SU-DHL-6 (cell line): ENCODE data around the gene OAS1.

Experiments
- H2AFZ ChIP-seq: fragments of 200-600 bp; sonication (generic); 2 replicates; pipeline ENCODE4 v1.6.1; 2014; ENCODE audit warnings: low read depth, mild to moderate bottlenecking, moderate library complexity, mixed read lengths, antibody characterized with exemption, low read length; ENCODE audit not compliant: severe bottlenecking
- H3F3A ChIP-seq: fragments of 200-600 bp; shearing (Covaris generic); 2 replicates; pipeline ENCODE4 v1.6.0; 2016; ENCODE audit warnings: antibody characterized with exemption, mild to moderate bottlenecking; ENCODE audit not compliant: insufficient read depth
- H3K27ac ChIP-seq: fragments of 200-600 bp; sonication (generic); 2 replicates; pipeline ENCODE4 v1.5.1; 2016; ENCODE audit warnings: low read depth, mild to moderate bottlenecking, low read length, moderate library complexity, mixed read lengths
- H3K27me3 ChIP-seq: fragments of 200-600 bp; sonication (generic), shearing (Covaris generic); 2 replicates; pipeline ENCODE4 v1.6.0; 2014; ENCODE audit warnings: mild to moderate bottlenecking, low read length
- H3K36me3 ChIP-seq: fragments of 200-600 bp; sonication (generic); 2 replicates; pipeline ENCODE4 v1.6.1; 2014; ENCODE audit warnings: mild to moderate bottlenecking, low read length, mixed read lengths
- H3K4me2 ChIP-seq: fragments of 300-600, 200-600 bp; shearing (Covaris generic), sonication (generic); 2 replicates; pipeline ENCODE4 v1.6.0; 2014; ENCODE audit warnings: low read length, low read depth, mild to moderate bottlenecking; ENCODE audit not compliant: poor library complexity, severe bottlenecking
- H3K4me3 ChIP-seq: fragments of 200-600 bp; sonication (generic); 2 replicates; pipeline ENCODE4 v1.5.1; 2014; ENCODE audit warnings: antibody characterized with exemption, low read length, mild to moderate bottlenecking, mixed read lengths; ENCODE audit not compliant: insufficient read depth, poor library complexity, severe bottlenecking
- H3K79me2 ChIP-seq: fragments of 200-600 bp; sonication (generic); 2 replicates; pipeline ENCODE4 v1.6.1; 2014; ENCODE audit warnings: mild to moderate bottlenecking, low read length, moderate library complexity; ENCODE audit not compliant: insufficient read depth
- H3K9ac ChIP-seq: fragments of 200-600 bp; sonication (generic); 2 replicates; pipeline ENCODE4 v1.7.0; 2014; ENCODE audit warnings: mild to moderate bottlenecking, low read length
- H3K9me2 ChIP-seq: fragments of 200-600 bp; sonication (generic); replicated peaks from 2 replicates; pipeline ENCODE4 v1.6.1; 2014; ENCODE audit warnings: low read length; ENCODE audit not compliant: insufficient read depth
- H3K9me3 ChIP-seq: fragments of 200-600 bp; sonication (generic); 2 replicates; pipeline ENCODE4 v1.6.1; 2014; ENCODE audit warnings: low read length, mixed read lengths; ENCODE audit not compliant: insufficient read depth
- H4K20me1 ChIP-seq: fragments of 200-600 bp; sonication (generic); 2 replicates; pipeline ENCODE4 v1.6.1; 2014; ENCODE audit warnings: low read depth, mild to moderate bottlenecking, antibody characterized with exemption, low read length, moderate library complexity, mixed read lengths
- EZH2phosphoT487 ChIP-seq: fragments of 200-600 bp; sonication (generic), shearing (Covaris generic); conservative IDR thresholded peaks from 2 replicates; pipeline ENCODE4 v1.6.1; 2018; ENCODE audit warnings: mild to moderate bottlenecking, antibody characterized with exemption, low read length, moderate library complexity, mixed read lengths
- TF ChIP-seq, protein P1 (sequence below): fragments of 200-600 bp; sonication (generic); IDR thresholded peaks from one replicate; pipeline ENCODE4 v1.5.1; 2017; ENCODE audit warnings: antibody characterized with exemption, mild to moderate bottlenecking, low read length, moderate library complexity; ENCODE audit not compliant: insufficient read depth, poor library complexity, severe bottlenecking

Gene OAS1

DNA sequence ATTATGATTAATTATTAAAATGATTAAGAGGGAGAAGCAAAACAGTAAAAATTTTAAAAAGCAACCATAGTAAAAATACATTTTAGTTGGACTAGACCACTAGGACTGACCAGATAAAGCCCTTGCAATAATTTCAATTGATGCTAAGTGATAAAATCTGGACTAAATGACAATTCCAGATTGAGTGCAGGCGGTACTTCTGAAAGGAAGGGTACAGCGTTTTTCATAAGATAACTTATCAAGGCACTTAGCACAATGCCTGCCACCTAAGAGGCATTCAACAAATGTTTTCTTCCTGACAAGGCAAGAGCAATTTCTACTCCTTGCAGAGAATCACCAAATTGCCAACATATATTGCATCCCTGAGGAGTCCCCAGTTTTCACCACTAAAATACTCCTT, 37.7 kb upstream of the OAS1 start:
- Histone ChIP-seq H3K36me3 (no peaks in the 10 kb centered on the region), H3K79me2 (no peaks in the 10 kb centered on the region), H3K9me2 (no peaks in the 10 kb centered on the region), H3K27me3 (no peaks in the 10 kb centered on the region), H3F3A (no peaks in the 10 kb centered on the region), H4K20me1 (no peaks in the 10 kb centered on the region), H3K9me3 (no peaks in the 10 kb centered on the region), H3K27ac (no peak overlapping the region), H3K4me3 (no peak overlapping the region), H3K4me2 (no peak overlapping the region), H2AFZ (no peak overlapping the region), H3K9ac (no peak overlapping the region)
- no peak for TF ChIP-seq EZH2phosphoT487
- TF ChIP-seq, protein P1, sequence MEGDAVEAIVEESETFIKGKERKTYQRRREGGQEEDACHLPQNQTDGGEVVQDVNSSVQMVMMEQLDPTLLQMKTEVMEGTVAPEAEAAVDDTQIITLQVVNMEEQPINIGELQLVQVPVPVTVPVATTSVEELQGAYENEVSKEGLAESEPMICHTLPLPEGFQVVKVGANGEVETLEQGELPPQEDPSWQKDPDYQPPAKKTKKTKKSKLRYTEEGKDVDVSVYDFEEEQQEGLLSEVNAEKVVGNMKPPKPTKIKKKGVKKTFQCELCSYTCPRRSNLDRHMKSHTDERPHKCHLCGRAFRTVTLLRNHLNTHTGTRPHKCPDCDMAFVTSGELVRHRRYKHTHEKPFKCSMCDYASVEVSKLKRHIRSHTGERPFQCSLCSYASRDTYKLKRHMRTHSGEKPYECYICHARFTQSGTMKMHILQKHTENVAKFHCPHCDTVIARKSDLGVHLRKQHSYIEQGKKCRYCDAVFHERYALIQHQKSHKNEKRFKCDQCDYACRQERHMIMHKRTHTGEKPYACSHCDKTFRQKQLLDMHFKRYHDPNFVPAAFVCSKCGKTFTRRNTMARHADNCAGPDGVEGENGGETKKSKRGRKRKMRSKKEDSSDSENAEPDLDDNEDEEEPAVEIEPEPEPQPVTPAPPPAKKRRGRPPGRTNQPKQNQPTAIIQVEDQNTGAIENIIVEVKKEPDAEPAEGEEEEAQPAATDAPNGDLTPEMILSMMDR: no peak

DNA sequence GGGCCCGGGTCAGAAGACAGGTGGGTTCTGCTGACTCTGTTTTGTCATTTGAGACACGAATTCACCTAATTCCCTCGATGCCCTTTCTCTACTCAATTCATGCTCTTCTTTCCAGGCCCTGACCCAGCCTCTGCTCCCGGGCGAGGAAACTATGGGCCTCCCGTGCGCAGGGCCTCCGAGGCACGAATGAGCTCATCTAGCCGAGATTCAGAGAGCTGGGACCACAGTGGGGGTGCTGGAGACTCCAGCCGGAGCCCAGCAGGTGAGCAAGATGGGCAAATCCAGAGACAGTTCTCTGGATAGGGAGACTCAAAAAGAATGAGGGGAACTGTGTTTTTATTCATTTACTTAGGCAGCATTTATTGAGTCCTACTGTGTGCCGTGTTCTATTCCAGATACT, 37.0 kb upstream of the OAS1 start:
- H3K79me2 ChIP-seq: no peaks in the 10 kb centered on the region
- H3K9ac ChIP-seq: no peak overlapping the region
- no peaks in the 10 kb centered on the region; the same call in 1 of the 2 replicates for H3K27me3 ChIP-seq
- TF ChIP-seq, protein P1: no peak
- no peak for TF ChIP-seq EZH2phosphoT487
- H4K20me1 ChIP-seq: no peaks in the 10 kb centered on the region
- H3K4me2 ChIP-seq: no peak overlapping the region
- H3K9me2 ChIP-seq: no peaks in the 10 kb centered on the region
- no peaks in the 10 kb centered on the region for H3K9me3 ChIP-seq
- H3K4me3 ChIP-seq: no peak overlapping the region
- no peak overlapping the region for H2AFZ ChIP-seq
- H3K36me3 ChIP-seq: no peaks in the 10 kb centered on the region
- no peak overlapping the region for H3K27ac ChIP-seq
- H3F3A ChIP-seq: no peaks in the 10 kb centered on the region

- Histone ChIP-seq H3K4me2 (no peak overlapping the region), H3F3A (no peaks in the 10 kb centered on the region), H3K9ac (no peak overlapping the region), H3K79me2 (no peaks in the 10 kb centered on the region), H3K27ac (no peak overlapping the region), H4K20me1 (no peaks in the 10 kb centered on the region), H3K9me3 (no peaks in the 10 kb centered on the region), H3K27me3 (no peaks in the 10 kb centered on the region; the same call in 1 of the 2 replicates), H3K9me2 (no peaks in the 10 kb centered on the region), H3K36me3 (no peaks in the 10 kb centered on the region), H2AFZ (no peak overlapping the region), H3K4me3 (no peak overlapping the region)
- no peak for TF ChIP-seq EZH2phosphoT487
- TF ChIP-seq, protein P1: no peak
These were observed 36.3 kb upstream of the OAS1 start for GRCh38 chr12:112870267-112870980.
